HFF-Myc (cell line): ENCODE data around the gene AGXT.

Experiments used
- DNase-seq: peaks from one replicate; pipeline ENCODE4 v3.0.0-alpha.2; 2011; ENCODE audit warnings: low read depth; ENCODE audit errors: extremely low read depth
- H3K4me3 ChIP-seq: replicated peaks from 2 replicates; pipeline ENCODE4 v1.5.1; 2011; ENCODE audit warnings: low read depth, mild to moderate bottlenecking, control low read depth, low read length
- TF ChIP-seq, protein P1 (sequence below): IDR thresholded peaks from 2 replicates; pipeline ENCODE4 v1.5.1; 2012; ENCODE audit warnings: mild to moderate bottlenecking, low read depth, low read length, control low read depth; ENCODE audit errors: missing control alignments

Gene AGXT

DNA sequence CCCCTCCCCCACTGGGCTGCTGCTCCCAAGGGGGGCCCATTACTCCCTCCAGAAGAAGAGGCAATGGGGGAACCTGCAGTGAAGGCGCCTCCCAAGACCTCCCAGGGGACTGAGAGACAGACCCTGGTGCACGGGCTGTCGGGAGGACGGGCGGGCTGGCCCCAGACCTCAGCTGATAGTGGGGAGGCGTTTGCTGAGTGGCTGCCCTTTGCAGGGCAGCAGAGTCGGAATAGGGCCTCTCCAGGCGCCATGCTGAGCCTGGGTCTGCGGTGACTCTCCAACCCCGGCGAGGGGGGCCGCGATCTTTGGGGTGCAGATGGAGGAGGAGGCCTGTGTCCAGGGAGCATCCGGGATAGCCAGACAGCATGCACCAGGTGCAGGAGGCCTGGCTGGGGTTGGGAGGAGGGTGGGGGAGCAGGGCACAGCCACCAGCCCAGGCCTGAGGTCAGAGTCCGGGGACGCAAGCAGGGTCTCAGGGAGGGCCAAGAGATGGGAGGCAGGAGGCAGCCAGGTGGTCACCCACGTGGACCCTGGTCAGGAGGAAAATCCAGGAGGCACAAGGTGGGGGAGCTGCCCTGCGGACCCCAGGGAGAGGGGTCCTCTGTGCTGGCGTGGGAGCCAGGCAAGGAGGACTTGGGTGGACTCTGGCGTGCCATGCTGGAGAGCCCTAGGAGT lies 48.5 kb downstream of the AGXT start:
- no peak overlapping the region for H3K4me3 ChIP-seq
- no peak for DNase-seq
- TF ChIP-seq, protein P1, sequence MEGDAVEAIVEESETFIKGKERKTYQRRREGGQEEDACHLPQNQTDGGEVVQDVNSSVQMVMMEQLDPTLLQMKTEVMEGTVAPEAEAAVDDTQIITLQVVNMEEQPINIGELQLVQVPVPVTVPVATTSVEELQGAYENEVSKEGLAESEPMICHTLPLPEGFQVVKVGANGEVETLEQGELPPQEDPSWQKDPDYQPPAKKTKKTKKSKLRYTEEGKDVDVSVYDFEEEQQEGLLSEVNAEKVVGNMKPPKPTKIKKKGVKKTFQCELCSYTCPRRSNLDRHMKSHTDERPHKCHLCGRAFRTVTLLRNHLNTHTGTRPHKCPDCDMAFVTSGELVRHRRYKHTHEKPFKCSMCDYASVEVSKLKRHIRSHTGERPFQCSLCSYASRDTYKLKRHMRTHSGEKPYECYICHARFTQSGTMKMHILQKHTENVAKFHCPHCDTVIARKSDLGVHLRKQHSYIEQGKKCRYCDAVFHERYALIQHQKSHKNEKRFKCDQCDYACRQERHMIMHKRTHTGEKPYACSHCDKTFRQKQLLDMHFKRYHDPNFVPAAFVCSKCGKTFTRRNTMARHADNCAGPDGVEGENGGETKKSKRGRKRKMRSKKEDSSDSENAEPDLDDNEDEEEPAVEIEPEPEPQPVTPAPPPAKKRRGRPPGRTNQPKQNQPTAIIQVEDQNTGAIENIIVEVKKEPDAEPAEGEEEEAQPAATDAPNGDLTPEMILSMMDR, result no peak

DNA sequence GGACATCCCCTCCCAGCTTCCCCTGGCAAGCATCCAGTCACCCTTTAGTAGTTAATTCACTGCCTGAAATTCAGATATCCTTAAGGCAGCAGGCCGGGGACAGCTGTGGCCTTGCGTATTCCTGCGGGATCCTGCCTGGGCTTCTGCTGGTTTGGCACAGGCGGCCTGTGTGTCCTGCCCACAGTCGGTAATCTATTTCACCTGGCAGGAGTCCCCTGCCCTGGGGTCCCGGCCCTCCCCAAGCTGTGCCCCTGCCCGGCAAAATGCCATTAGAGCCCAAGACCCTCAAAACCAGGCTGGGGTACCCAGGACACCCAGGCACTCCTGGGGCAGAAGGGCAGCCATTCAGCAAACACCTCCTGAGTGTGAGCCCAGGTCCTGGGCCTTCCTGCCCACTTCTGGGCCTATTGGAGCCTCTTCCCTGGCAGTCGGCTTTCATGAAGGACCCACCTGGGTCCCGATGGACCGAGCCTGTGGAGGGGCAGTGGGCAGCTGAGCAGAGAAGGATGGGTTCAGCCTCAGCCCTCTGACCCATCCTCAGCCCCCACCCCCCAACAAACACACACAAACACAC lies 49.1 kb downstream of the AGXT start:
- TF ChIP-seq, protein P1, result no peak
- no peak for DNase-seq
- H3K4me3 ChIP-seq, result no peak overlapping the region

DNA sequence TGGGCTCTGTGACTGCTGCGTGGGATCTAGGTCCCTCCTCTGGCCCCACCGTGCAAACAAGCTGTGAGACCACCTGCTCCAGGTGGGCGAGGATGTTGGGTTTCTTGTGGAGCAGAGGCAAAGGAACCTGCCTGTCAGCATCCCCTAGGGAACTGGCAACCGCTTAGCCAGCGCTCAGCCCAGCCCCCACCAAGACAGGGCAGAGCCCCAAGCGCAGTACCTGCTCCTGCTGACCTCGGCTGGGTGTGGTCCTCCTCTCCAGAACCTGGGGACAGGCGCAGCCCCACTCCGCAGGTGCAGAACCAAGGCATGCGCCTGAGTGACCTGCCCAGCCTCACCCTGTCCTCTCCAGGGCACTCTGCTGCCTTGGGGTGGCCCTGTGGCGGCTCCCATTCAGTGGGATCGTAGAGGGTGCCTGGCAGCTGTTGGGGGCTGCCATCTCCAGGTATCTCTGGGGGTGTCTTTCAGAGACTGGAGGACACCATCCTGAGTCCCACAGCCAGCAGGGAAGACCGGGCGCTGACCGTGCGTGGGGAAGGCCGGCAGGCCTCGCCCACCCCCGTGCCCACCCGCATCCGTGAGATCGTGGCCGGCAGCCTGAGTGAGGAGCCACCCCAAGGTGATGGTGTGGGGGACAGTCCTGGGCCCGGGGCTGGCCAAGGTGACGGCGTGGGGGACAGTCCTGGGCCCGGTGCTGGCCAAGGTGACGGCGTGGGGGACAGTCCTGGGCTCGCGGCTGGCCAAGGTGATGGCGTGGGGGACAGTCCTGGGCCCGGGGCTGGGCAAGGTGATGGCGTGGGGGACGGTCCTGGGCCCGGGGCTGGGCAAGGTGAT lies 49.9 kb downstream of the AGXT start:
- no peak overlapping the region for H3K4me3 ChIP-seq
- TF ChIP-seq, protein P1, result no peak
- DNase-seq, result no peak

DNA sequence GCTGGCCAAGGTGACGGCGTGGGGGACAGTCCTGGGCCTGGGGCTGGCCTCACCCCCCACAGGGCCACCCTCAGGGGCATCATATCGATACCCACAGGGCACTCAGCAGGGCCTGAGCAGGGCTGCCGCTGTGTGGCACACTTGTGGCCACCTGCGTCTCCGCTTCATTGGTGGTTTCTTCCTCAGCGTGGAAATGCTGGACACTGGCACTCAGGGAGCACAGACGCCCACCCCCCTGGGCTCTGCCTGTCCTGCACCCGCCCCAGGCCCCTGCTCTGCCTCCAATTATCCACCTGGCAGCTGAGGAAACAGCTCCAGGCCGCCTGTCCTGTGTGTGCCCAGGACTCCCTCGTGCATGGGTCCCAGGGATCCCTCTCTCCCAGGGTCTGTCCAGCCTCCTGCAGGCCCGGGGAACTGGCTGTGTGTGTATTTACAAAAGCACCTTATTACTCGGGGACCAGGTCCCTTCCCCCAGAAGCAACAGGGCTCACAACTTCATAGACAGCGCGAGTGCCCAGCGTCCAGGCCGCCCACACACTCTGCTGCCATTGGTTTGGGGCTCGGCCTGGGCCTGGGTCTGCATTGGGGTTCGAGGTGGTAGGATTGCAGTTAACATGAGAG lies 50.6 kb downstream of the AGXT start:
- no peak overlapping the region for H3K4me3 ChIP-seq
- DNase-seq, result no peak
- TF ChIP-seq, protein P1, result no peak

DNA sequence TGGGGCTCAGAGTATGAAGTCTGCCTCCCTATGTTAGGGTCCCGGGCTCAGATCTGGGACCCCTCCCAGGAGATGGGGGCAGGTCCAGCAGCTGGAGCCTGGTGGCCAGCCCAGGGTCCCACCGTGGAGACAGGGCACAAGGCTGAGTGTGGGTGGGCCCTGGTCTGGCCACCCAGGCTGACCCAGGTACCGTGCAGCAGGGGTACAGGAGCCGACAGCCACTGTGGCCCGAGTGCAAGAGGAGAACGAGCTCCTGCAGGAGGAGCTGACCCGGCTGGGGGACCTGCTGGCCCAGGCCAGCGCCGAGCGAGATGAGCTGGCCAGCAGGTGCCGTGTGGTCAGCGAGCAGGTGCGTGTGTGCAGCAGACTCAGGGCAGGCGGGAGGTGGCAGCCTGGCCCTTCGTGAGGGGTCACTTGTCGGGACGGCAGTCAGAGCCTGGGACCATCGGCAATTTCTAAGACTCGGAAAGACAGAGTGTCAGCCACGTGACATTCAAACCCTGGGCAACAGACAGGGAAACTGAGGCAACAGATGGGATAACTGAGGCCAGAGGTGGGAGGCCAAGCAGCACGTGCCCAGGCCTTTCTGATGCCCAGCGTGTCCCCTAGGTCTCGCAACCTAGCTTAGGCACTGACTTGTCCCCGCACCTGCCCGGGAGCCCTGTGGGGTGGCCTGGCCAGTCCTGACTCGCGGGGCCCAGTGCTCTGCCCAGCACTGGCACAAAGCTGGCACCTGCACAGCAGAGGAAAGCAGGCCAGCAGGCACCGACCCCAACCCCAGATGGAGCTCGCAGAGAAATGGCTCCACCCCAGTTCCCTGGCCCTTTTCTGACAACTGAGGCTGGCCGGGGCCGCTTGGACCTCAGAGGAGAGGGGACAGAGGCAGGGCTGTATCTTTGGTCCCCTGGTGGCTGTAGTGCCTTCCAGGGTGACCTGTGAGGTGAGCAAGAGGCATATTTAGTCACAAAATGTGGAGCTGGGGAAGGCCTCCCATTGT lies 51.5 kb downstream of the AGXT start:
- no peak for DNase-seq
- TF ChIP-seq, protein P1, result no peak
- H3K4me3 ChIP-seq, result no peak overlapping the region

DNA sequence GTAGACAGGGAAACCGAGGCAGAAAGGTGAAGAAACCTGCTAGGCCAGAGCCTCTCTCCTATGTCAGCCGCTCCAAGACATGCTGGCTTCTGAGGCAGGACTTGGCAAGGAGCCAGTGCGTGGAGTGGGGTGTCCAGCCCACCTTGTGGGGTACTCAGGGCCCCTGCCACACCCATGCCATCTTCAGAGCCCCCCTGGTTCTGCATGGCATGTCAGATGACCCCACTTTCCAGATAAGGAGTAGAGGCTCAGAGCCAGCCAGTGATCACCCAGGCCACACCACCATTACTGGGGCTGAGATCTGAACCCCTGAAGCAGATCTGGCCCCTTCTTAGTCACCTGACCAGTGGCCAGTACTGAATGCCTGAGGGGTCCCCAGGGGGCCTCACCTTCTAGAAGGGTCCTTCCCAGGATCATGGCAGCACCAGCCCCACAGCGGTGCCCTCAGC lies 52.2 kb downstream of the AGXT start:
- TF ChIP-seq, protein P1, result no peak
- H3K4me3 ChIP-seq, result no peak overlapping the region

More for the DNA sequence above, 52.2 kb downstream of the AGXT start:
- DNase-seq, result no peak
